NCI-H128 (cell line): ENCODE results near the gene TAB3.

Source experiments
- DNase-seq: peaks from one replicate; lab custom pipeline; 2025; ENCODE audit not compliant: unreplicated experiment; lab: John Stamatoyannopoulos, UW

The TAB3 gene

GRCh38 chrX:30779453-30780030, 109.5 kb downstream of the TAB3 start:
- DNase-seq: no peak

- DNase-seq: no peak
Measured at GRCh38 chrX:30777575-30777974, 111.5 kb downstream of the TAB3 start.
